Epithelial cell of esophagus (primary cell): ENCODE data around the gene MSTO1.
"Not testable (repeated sequence)": the region's sequence is repeated elsewhere in the genome, so short reads cannot be mapped to it uniquely, and the experiment has no call there.

Experiments
- DNase-seq: peaks from one replicate; pipeline ENCODE4 v3.0.0; 2010; ENCODE audit warnings: low read depth
- H3K4me3 ChIP-seq: 2 replicates; pipeline ENCODE4 v1.5.1; 2011; ENCODE audit warnings: mild to moderate bottlenecking, low read length, control low read depth
- TF ChIP-seq, protein P1 (sequence below): IDR thresholded peaks from 2 replicates; pipeline ENCODE4 v1.5.1; 2011; ENCODE audit warnings: low read depth, mild to moderate bottlenecking, low read length, control low read depth, inconsistent platforms; ENCODE audit not compliant: insufficient read depth; ENCODE audit errors: missing control alignments

MSTO1 gene

DNA sequence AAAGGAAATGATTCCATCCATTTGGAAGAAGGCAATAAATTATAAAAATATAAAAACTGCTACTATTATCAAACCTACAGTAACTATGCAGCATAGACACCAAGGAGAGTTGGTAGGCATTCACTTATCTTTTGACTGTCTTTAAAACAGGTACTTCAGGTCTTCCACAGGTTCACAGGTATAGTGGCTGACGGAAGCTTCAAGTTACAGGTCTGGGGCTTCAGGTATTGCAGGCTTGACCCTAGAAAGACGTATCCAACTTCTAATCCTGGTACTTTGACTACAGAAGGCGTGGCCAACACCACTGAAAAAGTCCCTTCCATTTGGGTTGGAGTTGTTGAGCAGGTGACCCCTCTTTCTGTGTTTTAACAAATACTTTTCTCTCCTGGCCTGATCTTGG is 42.9 kb downstream of the MSTO1 start:
- no peak for DNase-seq
- TF ChIP-seq, protein P1, sequence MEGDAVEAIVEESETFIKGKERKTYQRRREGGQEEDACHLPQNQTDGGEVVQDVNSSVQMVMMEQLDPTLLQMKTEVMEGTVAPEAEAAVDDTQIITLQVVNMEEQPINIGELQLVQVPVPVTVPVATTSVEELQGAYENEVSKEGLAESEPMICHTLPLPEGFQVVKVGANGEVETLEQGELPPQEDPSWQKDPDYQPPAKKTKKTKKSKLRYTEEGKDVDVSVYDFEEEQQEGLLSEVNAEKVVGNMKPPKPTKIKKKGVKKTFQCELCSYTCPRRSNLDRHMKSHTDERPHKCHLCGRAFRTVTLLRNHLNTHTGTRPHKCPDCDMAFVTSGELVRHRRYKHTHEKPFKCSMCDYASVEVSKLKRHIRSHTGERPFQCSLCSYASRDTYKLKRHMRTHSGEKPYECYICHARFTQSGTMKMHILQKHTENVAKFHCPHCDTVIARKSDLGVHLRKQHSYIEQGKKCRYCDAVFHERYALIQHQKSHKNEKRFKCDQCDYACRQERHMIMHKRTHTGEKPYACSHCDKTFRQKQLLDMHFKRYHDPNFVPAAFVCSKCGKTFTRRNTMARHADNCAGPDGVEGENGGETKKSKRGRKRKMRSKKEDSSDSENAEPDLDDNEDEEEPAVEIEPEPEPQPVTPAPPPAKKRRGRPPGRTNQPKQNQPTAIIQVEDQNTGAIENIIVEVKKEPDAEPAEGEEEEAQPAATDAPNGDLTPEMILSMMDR, result no peak
- H3K4me3 ChIP-seq, result no peak overlapping the region

- TF ChIP-seq, protein P1, result no peak
- DNase-seq, result no peak
- no peak overlapping the region for H3K4me3 ChIP-seq
Observed at GRCh38 chr1:155657463-155657862, 47.4 kb downstream of the MSTO1 start.

GRCh38 chr1:155661239-155661638 is 51.2 kb downstream of the MSTO1 start:
- not testable (repeated sequence) for DNase-seq, H3K4me3 ChIP-seq
